Smooth muscle cell (in vitro differentiated cells): ENCODE measurements around the gene C8B. TPM values are rescaled to one million over a fixed set of nuclear protein-coding genes. Genes with fewer than 3 reads are reported as not detected.

Source experiments
- DNase-seq: peaks from one replicate; lab custom pipeline; 2025; ENCODE audit not compliant: unreplicated experiment; lab: John Stamatoyannopoulos, UW
- H2AFZ ChIP-seq: fragments of 200-600 bp; sonication (generic); 2 replicates; pipeline ENCODE4 v1.6.0; 2016; ENCODE audit warnings: antibody characterized with exemption, low read depth, mild to moderate bottlenecking
- H3F3A ChIP-seq: fragments of 200-600 bp; sonication (generic); 2 replicates; pipeline ENCODE4 v1.6.0; 2017; ENCODE audit warnings: antibody characterized with exemption, low read depth
- H3K27ac ChIP-seq: fragments of 200-600 bp; sonication (generic); 2 replicates; pipeline ENCODE4 v1.5.1; 2016; ENCODE audit warnings: low read depth, mild to moderate bottlenecking
- H3K27me3 ChIP-seq: fragments of 200-600 bp; sonication (generic); 2 replicates; pipeline ENCODE4 v1.6.1; 2016; ENCODE audit warnings: low read depth, mild to moderate bottlenecking
- H3K36me3 ChIP-seq: fragments of 200-600 bp; sonication (generic); 2 replicates; pipeline ENCODE4 v1.5.1; 2016; ENCODE audit warnings: low read depth
- H3K4me1 ChIP-seq: fragments of 200-600 bp; sonication (generic); 2 replicates; pipeline ENCODE4 v1.5.1; 2016; ENCODE audit warnings: low read depth
- H3K4me2 ChIP-seq: fragments of 200-600 bp; sonication (generic); 2 replicates; pipeline ENCODE4 v1.6.0; 2016; ENCODE audit warnings: mild to moderate bottlenecking
- H3K4me3 ChIP-seq: fragments of 200-600 bp; sonication (generic); 2 replicates; pipeline ENCODE4 v1.5.1; 2016; ENCODE audit warnings: mild to moderate bottlenecking
- H3K79me2 ChIP-seq: fragments of 200-600 bp; sonication (generic); 2 replicates; pipeline ENCODE4 v1.6.0; 2016; ENCODE audit warnings: low read depth, mild to moderate bottlenecking
- H3K9ac ChIP-seq: fragments of 200-600 bp; sonication (generic); 2 replicates; pipeline ENCODE4 v1.6.0; 2016; ENCODE audit warnings: low read depth
- H3K9me3 ChIP-seq: fragments of 200-600 bp; sonication (generic); replicated peaks from 2 replicates; pipeline ENCODE4 v1.5.1; 2016; ENCODE audit warnings: low read depth
- H4K20me1 ChIP-seq: fragments of 200-600 bp; sonication (generic); 2 replicates; pipeline ENCODE4 v1.6.0; 2016; ENCODE audit warnings: low read depth
- CTCF ChIP-seq: fragments of 200-600 bp; sonication (generic); IDR thresholded peaks from 2 replicates; pipeline ENCODE4 v1.5.1; 2017; ENCODE audit warnings: borderline replicate concordance, mild to moderate bottlenecking, antibody characterized with exemption; ENCODE audit not compliant: insufficient read depth, poor library complexity, severe bottlenecking
- WGBS: methylation state at CpG from one replicate; pipeline ENCODE4 v1.1.7; 2016; ENCODE audit warnings: low lambda C conversion rate; 5-methylcytosine and 5-hydroxymethylcytosine counted together
- polyA plus RNA-seq: library from polyadenylated mRNA; unstranded; fragments of >200 nt; fragmentation: Nextera tagmentation; extraction: Ambion mirVana; gene quantifications from 2 replicates; pipeline ENCODE4 v1.2.1, GENCODE V29; 2016
- total RNA-seq: library from RNA; depleted of rRNA; stranded (reverse); fragments of >200 nt; gene quantifications from 2 replicates; pipeline ENCODE4 v1.2.3, GENCODE V29; 2014

The C8B gene
- total and polyA plus RNA-seq, 2 experiments from 2014 or later = 0.09 TPM; not detected in 1

GRCh38 chr1:56986397-56986796 is 20.6 kb upstream of the C8B start:
- Histone ChIP-seq H3K9ac (no peak overlapping the region), H3K4me3 (no peak overlapping the region), H3K27me3 (peaks cover 22% of the 10 kb centered on the region), H3K4me2 (no peak overlapping the region), H3K27ac (no peak overlapping the region), H3K36me3 (no peaks in the 10 kb centered on the region), H3F3A (no peaks in the 10 kb centered on the region), H3K79me2 (no peaks in the 10 kb centered on the region), H2AFZ (no peak overlapping the region), H4K20me1 (no peaks in the 10 kb centered on the region), H3K9me3 (no peaks in the 10 kb centered on the region), H3K4me1 (no peaks in the 10 kb centered on the region)
- no peak for TF ChIP-seq CTCF
- 90% methylated on average over 2 of the region's 2 CpGs for WGBS
- no peak for DNase-seq

GRCh38 chr1:56985857-56986256 is 20.0 kb upstream of the C8B start:
- DNase-seq = no peak
- no peak overlapping the region for H3K9ac ChIP-seq
- H3K27me3 ChIP-seq = peaks cover 17% of the 10 kb centered on the region
- H3K79me2 ChIP-seq = no peaks in the 10 kb centered on the region
- no peak overlapping the region for H3K4me2 ChIP-seq
- no peak for TF ChIP-seq CTCF
- no peak overlapping the region for H3K4me3 ChIP-seq
- no peaks in the 10 kb centered on the region for H3K9me3 ChIP-seq
- WGBS = 90% methylated on average over 2 of the region's 2 CpGs
- H3K27ac ChIP-seq = no peak overlapping the region
- no peaks in the 10 kb centered on the region for H4K20me1 ChIP-seq
- H3F3A ChIP-seq = no peaks in the 10 kb centered on the region
- no peaks in the 10 kb centered on the region for H3K36me3 ChIP-seq
- no peak overlapping the region for H2AFZ ChIP-seq
- no peaks in the 10 kb centered on the region for H3K4me1 ChIP-seq

- WGBS = 90% methylated on average over 6 of the region's 6 CpGs
- Histone ChIP-seq H2AFZ (no peak overlapping the region), H4K20me1 (no peaks in the 10 kb centered on the region), H3K79me2 (no peaks in the 10 kb centered on the region), H3K4me3 (no peak overlapping the region), H3K27ac (no peak overlapping the region), H3K4me2 (no peak overlapping the region), H3K9ac (no peak overlapping the region), H3K9me3 (no peaks in the 10 kb centered on the region), H3K36me3 (no peaks in the 10 kb centered on the region), H3F3A (peaks cover 4% of the 10 kb centered on the region), H3K27me3 (peaks cover 14% of the 10 kb centered on the region), H3K4me1 (no peaks in the 10 kb centered on the region)
- DNase-seq = no peak
- TF ChIP-seq CTCF = no peak
Measured at GRCh38 chr1:56983484-56983883, 17.7 kb upstream of the C8B start.

GRCh38 chr1:56979986-56980755 is 14.4 kb upstream of the C8B start:
- Histone ChIP-seq H3K9ac (no peak overlapping the region), H4K20me1 (no peaks in the 10 kb centered on the region), H3K79me2 (no peaks in the 10 kb centered on the region), H3K36me3 (no peaks in the 10 kb centered on the region), H3K4me3 (no peak overlapping the region), H3K27ac (no peak overlapping the region), H3K27me3 (peaks cover 18% of the 10 kb centered on the region), H3K4me1 (no peaks in the 10 kb centered on the region), H3K9me3 (no peaks in the 10 kb centered on the region), H3F3A (peaks cover 4% of the 10 kb centered on the region), H2AFZ (no peak overlapping the region), H3K4me2 (no peak overlapping the region)
- no peak for DNase-seq
- TF ChIP-seq CTCF = no peak
- 60% methylated on average over 4 of the region's 4 CpGs for WGBS
